ENCODE data around the gene EML1. TPM values are rescaled to one million over a fixed set of nuclear protein-coding genes. Genes with fewer than 3 reads are reported as not detected.

EML1 gene
- total RNA-seq, 4 donors from 2014 or later = 12.5 to 19.1 (median 16.6) TPM

DNA sequence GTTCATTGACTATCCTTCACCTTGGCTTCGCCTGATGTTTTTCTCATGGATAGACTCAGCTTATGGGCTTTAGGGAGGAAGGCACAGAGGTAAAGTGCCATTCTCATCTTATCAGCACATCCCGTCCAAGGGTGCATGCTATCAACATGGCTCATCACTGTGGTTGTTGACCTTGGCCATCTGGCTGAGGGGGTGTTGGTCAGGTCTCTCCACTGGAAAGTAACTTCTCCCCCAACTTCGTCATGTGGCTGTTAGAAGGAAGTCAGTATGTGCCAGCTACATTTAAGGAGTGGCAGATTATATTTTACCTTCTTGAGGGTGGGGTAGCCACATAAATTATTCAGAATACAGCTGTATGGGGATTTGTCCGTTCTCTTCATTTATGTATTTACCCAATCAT, 68.9 kb downstream of the EML1 start:
- Histone ChIP-seq H3K27ac (no peak overlapping the region), H3K36me3 (no peaks in the 10 kb centered on the region), H3K4me3 (no peak overlapping the region), H3K27me3 (no peaks in the 10 kb centered on the region), H3K4me1 (no peaks in the 10 kb centered on the region), H3K9me3 (no peaks in the 10 kb centered on the region)
- DNase-seq (no peak), ATAC-seq (no peak)
- in situ Hi-C loops (cut with MboI; ENCODE audit: low sequenced_read_pairs in 4 of 4) = no loop called here
- TF ChIP-seq, protein P1, sequence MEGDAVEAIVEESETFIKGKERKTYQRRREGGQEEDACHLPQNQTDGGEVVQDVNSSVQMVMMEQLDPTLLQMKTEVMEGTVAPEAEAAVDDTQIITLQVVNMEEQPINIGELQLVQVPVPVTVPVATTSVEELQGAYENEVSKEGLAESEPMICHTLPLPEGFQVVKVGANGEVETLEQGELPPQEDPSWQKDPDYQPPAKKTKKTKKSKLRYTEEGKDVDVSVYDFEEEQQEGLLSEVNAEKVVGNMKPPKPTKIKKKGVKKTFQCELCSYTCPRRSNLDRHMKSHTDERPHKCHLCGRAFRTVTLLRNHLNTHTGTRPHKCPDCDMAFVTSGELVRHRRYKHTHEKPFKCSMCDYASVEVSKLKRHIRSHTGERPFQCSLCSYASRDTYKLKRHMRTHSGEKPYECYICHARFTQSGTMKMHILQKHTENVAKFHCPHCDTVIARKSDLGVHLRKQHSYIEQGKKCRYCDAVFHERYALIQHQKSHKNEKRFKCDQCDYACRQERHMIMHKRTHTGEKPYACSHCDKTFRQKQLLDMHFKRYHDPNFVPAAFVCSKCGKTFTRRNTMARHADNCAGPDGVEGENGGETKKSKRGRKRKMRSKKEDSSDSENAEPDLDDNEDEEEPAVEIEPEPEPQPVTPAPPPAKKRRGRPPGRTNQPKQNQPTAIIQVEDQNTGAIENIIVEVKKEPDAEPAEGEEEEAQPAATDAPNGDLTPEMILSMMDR (IDR thresholded peaks at IDR 0.05 in 4 of 5, conservative IDR thresholded peaks at IDR 0.05 in 1 of 5) = no peak
- TF ChIP-seq POLR2A (IDR thresholded peaks at IDR 0.05) = no peak
- intact Hi-C loops (cut with DNase I; ENCODE audit: low total_unique reads) = no loop called here

DNA sequence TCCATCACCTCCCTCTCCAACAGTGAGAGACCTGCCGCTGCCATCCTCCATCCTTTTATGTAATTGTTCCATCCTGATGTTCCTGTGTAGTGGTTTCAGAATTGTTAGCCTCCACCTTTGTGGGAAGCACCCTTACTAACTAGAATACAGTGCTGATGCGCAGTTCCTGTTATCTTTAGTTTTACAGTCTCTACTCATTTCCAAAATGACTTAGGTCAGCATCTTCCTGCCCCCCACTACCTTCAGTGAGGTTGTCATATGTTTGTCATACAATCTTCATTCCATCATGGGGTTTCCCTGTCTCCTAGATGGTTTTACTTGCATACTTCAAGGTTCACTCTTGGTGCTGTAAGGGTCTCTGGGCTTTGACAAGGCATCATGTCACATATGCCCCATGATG, 69.8 kb downstream of the EML1 start:
- ATAC-seq = no peak
- intact Hi-C loops (cut with DNase I; ENCODE audit: low total_unique reads) (no loop called here), in situ Hi-C loops (cut with MboI; ENCODE audit: low sequenced_read_pairs in 4 of 4) (no loop called here)

GRCh38 chr14:99865408-99865807, 72.2 kb downstream of the EML1 start:
- no peak for DNase-seq
- intact Hi-C loops (cut with DNase I; ENCODE audit: low total_unique reads) (no loop called here), in situ Hi-C loops (cut with MboI; ENCODE audit: low sequenced_read_pairs in 4 of 4) (no loop called here)
- Histone ChIP-seq H3K27ac (no peak overlapping the region), H3K9me3 (no peaks in the 10 kb centered on the region), H3K36me3 (no peaks in the 10 kb centered on the region), H3K4me3 (no peak overlapping the region), H3K27me3 (no peaks in the 10 kb centered on the region), H3K4me1 (peaks cover 0 to 5% of the 10 kb centered on the region in 2 donors)
- no peak for ATAC-seq
- TF ChIP-seq, protein P1 (IDR thresholded peaks at IDR 0.05 in 4 of 5, conservative IDR thresholded peaks at IDR 0.05 in 1 of 5) = no peak
- TF ChIP-seq POLR2A (IDR thresholded peaks at IDR 0.05) = no peak

More for the DNA sequence above, 69.8 kb downstream of the EML1 start:
- Histone ChIP-seq H3K27ac (no peak overlapping the region), H3K27me3 (no peaks in the 10 kb centered on the region), H3K9me3 (no peaks in the 10 kb centered on the region), H3K4me1 (peaks cover 0 to 1% of the 10 kb centered on the region in 2 donors), H3K4me3 (no peak overlapping the region), H3K36me3 (no peaks in the 10 kb centered on the region)
- no peak for DNase-seq
- TF ChIP-seq POLR2A (IDR thresholded peaks at IDR 0.05) = no peak
- TF ChIP-seq, protein P1 (IDR thresholded peaks at IDR 0.05 in 4 of 5, conservative IDR thresholded peaks at IDR 0.05 in 1 of 5) = no peak

GRCh38 chr14:99870617-99871016, 77.4 kb downstream of the EML1 start:
- DNase-seq (no peak), ATAC-seq (no peak)
- H3K9me3 ChIP-seq = no peaks in the 10 kb centered on the region
- H3K4me1 ChIP-seq = peaks cover 9 to 12% of the 10 kb centered on the region in 2 donors
- in situ Hi-C loops (cut with MboI; ENCODE audit: low sequenced_read_pairs in 4 of 4) (loop anchor here in 1 of 4 donors (5.0 kb wide), 1 partner anchor 148 kb away; no protein-coding TSS in a partner anchor), intact Hi-C loops (cut with DNase I; ENCODE audit: low total_unique reads) (no loop called here)
- no peak overlapping the region for H3K4me3 ChIP-seq
- TF ChIP-seq POLR2A (IDR thresholded peaks at IDR 0.05) = no peak
- TF ChIP-seq, protein P1 (IDR thresholded peaks at IDR 0.05 in 4 of 5, conservative IDR thresholded peaks at IDR 0.05 in 1 of 5) = no peak
- H3K27ac ChIP-seq = no peak overlapping the region
- H3K27me3 ChIP-seq = no peaks in the 10 kb centered on the region
- H3K36me3 ChIP-seq = no peaks in the 10 kb centered on the region

DNA sequence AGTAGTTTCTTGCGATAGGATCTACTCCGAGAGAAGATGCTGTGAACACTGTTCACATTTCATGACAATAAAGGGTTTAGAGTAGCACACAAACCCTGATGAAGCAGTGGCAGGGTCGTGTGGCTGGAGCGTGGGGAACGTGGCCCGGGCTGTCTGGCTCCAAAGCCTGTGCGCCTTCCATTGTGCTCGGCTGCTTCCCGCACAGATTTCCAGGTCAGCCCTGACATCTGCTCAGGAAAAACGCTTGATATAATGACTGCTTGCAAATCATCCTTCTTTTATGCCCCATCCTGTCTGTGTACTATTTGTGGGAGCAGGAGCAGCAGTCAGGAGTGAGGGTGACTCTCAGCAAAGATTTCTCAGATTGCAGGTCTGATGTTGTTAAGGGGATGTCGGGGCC, 78.6 kb downstream of the EML1 start:
- no peak overlapping the region for H3K27ac ChIP-seq
- H3K4me1 ChIP-seq = peaks cover 9 to 12% of the 10 kb centered on the region in 2 donors
- in situ Hi-C loops (cut with MboI; ENCODE audit: low sequenced_read_pairs in 4 of 4) = loop anchor here in 1 of 4 donors (5.0 kb wide), 1 partner anchor 149 kb away; no protein-coding TSS in a partner anchor
- TF ChIP-seq, protein P1 (IDR thresholded peaks at IDR 0.05 in 4 of 5, conservative IDR thresholded peaks at IDR 0.05 in 1 of 5) = no peak
- TF ChIP-seq POLR2A (IDR thresholded peaks at IDR 0.05) = no peak
- ATAC-seq (no peak), DNase-seq (no peak)
- H3K27me3 ChIP-seq = no peaks in the 10 kb centered on the region
- H3K4me3 ChIP-seq = no peak overlapping the region
- intact Hi-C loops (cut with DNase I; ENCODE audit: low total_unique reads) = no loop called here
- no peaks in the 10 kb centered on the region for H3K9me3 ChIP-seq
- no peaks in the 10 kb centered on the region for H3K36me3 ChIP-seq

Measured in gastrocnemius medialis (tissue), 4 donors.